Mesendoderm (in vitro differentiated cells): ENCODE results near the gene SCN8A.

Experiments used
- DNase-seq: peaks from one replicate; pipeline ENCODE4 v3.0.0; 2013
- H2AK5ac ChIP-seq: 2 replicates; pipeline ENCODE4 v1.6.1; 2013; ENCODE audit warnings: low read length, inconsistent platforms
- H2BK120ac ChIP-seq: 2 replicates; pipeline ENCODE4 v1.6.1; 2013; ENCODE audit warnings: low read depth, mild to moderate bottlenecking, low read length, moderate library complexity, mixed read lengths
- H2BK15ac ChIP-seq: replicated peaks from 2 replicates; pipeline ENCODE4 v1.6.1; 2013; ENCODE audit warnings: low read depth, mild to moderate bottlenecking, moderate library complexity
- H2BK5ac ChIP-seq: 2 replicates; pipeline ENCODE4 v1.6.1; 2013; ENCODE audit warnings: low read length, inconsistent platforms
- H3K18ac ChIP-seq: 2 replicates; pipeline ENCODE4 v1.6.1; 2013; ENCODE audit warnings: mild to moderate bottlenecking, low read length, mixed read lengths
- H3K23ac ChIP-seq: one replicate; pipeline ENCODE4 v1.6.1; 2013; ENCODE audit warnings: low read length
- H3K27ac ChIP-seq: 2 replicates; pipeline ENCODE4 v1.5.1; 2013; ENCODE audit warnings: low read depth, mild to moderate bottlenecking, inconsistent platforms, low read length, moderate library complexity
- H3K27me3 ChIP-seq: 2 replicates; pipeline ENCODE4 v1.6.1; 2013; ENCODE audit warnings: low read length, control low read depth, mild to moderate bottlenecking, inconsistent platforms; ENCODE audit not compliant: insufficient read depth, poor library complexity
- H3K36me3 ChIP-seq: 2 replicates; pipeline ENCODE4 v1.6.1; 2013; ENCODE audit warnings: low read length, inconsistent platforms; ENCODE audit not compliant: control insufficient read depth, insufficient read depth
- H3K4ac ChIP-seq: one replicate; pipeline ENCODE4 v1.6.1; 2013; ENCODE audit warnings: low read depth, mild to moderate bottlenecking, low read length, moderate library complexity
- H3K4me1 ChIP-seq: 2 replicates; pipeline ENCODE4 v1.6.1; 2013; ENCODE audit warnings: low read depth, low read length, inconsistent platforms; ENCODE audit not compliant: control insufficient read depth
- H3K4me2 ChIP-seq: 2 replicates; pipeline ENCODE4 v1.6.1; 2013; ENCODE audit warnings: low read length
- H3K4me3 ChIP-seq: 2 replicates; pipeline ENCODE4 v1.5.1; 2013; ENCODE audit warnings: mild to moderate bottlenecking, low read length
- H3K56ac ChIP-seq: one replicate; pipeline ENCODE4 v1.6.1; 2013; ENCODE audit warnings: low read length
- H3K79me1 ChIP-seq: 2 replicates; pipeline ENCODE4 v1.6.1; 2013; ENCODE audit warnings: low read length, inconsistent platforms
- H3K79me2 ChIP-seq: 2 replicates; pipeline ENCODE4 v1.6.1; 2013; ENCODE audit warnings: mild to moderate bottlenecking, low read length; ENCODE audit not compliant: control insufficient read depth, insufficient read depth
- H3K9ac ChIP-seq: 2 replicates; pipeline ENCODE4 v1.6.1; 2013; ENCODE audit warnings: low read length, inconsistent platforms
- H4K5ac ChIP-seq: one replicate; pipeline ENCODE4 v1.6.1; 2013; ENCODE audit warnings: low read length
- H4K8ac ChIP-seq: one replicate; pipeline ENCODE4 v1.6.1; 2013; ENCODE audit warnings: low read depth, mild to moderate bottlenecking, control low read depth, low read length, moderate library complexity
- WGBS: extraction: QIAGEN DNeasy Blood & Tissue Kit; methylation state at CpG from one replicate; pipeline ENCODE4 v1.1.7; 2013; ENCODE audit warnings: low lambda C conversion rate, missing lambda C conversion rate; ENCODE audit not compliant: insufficient coverage; ENCODE audit errors: extremely low coverage; 5-methylcytosine and 5-hydroxymethylcytosine counted together

SCN8A gene

DNA sequence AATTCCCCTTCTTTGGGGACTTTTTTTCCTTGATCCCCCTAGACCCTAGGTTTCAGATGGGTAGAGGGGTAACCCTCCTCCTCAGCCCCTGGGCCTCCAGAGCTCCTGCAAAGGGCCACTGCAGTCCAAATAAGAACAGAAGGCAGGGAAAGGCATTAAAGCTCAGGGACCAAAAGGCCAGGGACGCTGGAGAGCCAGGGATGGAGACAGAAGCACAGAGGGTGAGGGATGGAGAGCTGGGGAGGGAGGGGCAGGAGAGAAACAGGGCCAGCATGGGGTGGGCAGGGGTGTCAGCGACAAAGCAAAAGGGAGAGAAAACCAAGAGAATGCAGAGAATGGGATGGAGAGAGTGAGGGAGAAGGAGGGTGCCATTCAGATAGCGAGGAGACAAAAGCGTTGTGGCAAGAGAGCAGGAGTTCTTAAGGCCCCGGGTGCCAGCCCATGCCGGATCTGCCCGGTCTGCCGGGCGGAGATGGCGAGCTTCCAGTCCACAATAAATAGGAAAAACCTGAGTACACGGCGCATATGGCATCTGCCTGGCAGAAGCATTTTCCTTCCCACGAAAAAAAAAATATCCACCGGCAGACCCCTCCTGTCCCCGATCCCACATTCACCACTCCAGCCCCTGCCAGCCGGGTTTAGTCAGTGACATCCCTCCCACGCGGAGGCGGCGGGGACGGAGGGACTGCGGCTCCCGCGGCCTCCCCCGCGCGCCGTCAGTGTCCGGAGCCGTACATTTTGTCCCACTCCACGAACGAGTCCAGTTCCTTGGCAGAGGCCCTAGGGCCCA, 228.9 kb downstream of the SCN8A start:
- Histone ChIP-seq H2AK5ac (no peak overlapping the region), H3K9ac (peak overlapping the region; percentile 81), H4K5ac (no peak overlapping the region), H3K4ac (no peak overlapping the region), H3K23ac (no peak overlapping the region), H3K56ac (peak overlapping the region; percentile 89), H3K4me2 (peak overlapping the region; percentile 81), H2BK5ac (no peak overlapping the region), H3K79me1 (no peaks in the 10 kb centered on the region), H3K4me1 (peaks cover 2% of the 10 kb centered on the region), H3K27ac (no peak overlapping the region), H3K4me3 (no peak overlapping the region), H4K8ac (no peak overlapping the region), H2BK15ac (no peak overlapping the region), H3K79me2 (no peaks in the 10 kb centered on the region), H3K18ac (peak overlapping the region; percentile 4), H3K36me3 (no peaks in the 10 kb centered on the region), H2BK120ac (no peak overlapping the region), H3K27me3 (peaks cover 4% of the 10 kb centered on the region)
- WGBS: no CpG with 5 or more reads among the region's 32 CpGs
- DNase-seq: no peak

DNA sequence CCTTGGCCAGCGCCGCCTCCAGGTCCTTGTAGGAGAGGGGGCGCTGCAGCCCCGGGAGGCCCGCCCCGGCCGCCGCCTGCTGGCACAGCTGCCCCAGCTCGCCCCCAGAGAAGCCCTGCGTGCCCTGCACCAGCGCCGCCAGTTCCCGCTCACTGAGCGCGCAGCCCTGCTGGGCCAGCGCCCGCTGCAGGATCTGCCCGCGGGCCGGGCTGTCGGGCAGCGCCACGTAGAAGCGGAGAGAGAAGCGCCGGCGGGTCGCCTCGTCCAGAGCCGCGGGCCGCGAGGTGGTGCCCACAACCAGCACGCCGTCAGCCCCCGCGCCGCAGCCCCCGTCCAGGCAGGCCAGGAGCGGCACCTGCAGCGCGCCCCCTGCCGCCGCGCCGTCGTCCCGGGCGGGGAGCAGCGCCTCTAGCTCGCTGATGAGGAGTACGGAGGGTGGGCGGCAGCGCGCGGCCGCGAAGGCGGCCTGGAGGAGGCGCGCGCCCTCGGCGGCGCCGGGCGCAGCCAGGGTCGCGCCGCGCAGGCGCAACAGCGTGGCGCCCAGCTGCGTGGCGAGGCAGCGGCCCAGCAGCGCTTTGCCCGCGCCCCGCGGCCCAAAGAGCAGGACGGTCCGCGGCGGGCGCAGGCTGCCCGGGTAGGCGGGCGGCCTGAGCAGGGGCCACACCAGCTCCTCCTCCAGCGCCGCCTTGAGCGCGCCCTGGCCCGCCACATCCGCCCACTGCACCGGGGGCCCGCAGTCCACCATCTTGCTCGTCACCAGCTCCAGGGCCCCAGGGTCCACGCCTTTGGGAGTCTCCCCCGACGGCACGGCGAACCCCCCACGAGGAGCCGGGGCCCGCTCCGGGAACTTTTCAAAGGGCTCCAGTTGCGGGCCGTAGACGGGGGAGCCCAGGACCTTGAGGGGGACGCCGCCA, 229.8 kb downstream of the SCN8A start:
- peak; percentile 85 for DNase-seq
- peak overlapping the region; percentile 81 for H3K4me2 ChIP-seq
- H3K36me3 ChIP-seq: no peaks in the 10 kb centered on the region
- peak overlapping the region; percentile 89 for H3K56ac ChIP-seq
- no peak overlapping the region for H2BK15ac ChIP-seq
- no peaks in the 10 kb centered on the region for H3K79me2 ChIP-seq
- H2AK5ac ChIP-seq: no peak overlapping the region
- peak overlapping the region; percentile 88 for H4K8ac ChIP-seq
- no peak overlapping the region for H3K23ac ChIP-seq
- no peaks in the 10 kb centered on the region for H3K4me1 ChIP-seq
- WGBS: no CpG with 5 or more reads among the region's 113 CpGs
- peak overlapping the region; percentile 93 for H3K18ac ChIP-seq
- H2BK5ac ChIP-seq: no peak overlapping the region
- H4K5ac ChIP-seq: no peak overlapping the region
- H3K27me3 ChIP-seq: no peaks in the 10 kb centered on the region
- H2BK120ac ChIP-seq: peak overlapping the region; percentile 10
- H3K27ac ChIP-seq: peak overlapping the region; percentile 29
- H3K4ac ChIP-seq: peak overlapping the region; percentile 77
- H3K79me1 ChIP-seq: no peaks in the 10 kb centered on the region
- H3K9ac ChIP-seq: peak overlapping the region; percentile 81
- H3K4me3 ChIP-seq: peak overlapping the region; percentile 40

DNA sequence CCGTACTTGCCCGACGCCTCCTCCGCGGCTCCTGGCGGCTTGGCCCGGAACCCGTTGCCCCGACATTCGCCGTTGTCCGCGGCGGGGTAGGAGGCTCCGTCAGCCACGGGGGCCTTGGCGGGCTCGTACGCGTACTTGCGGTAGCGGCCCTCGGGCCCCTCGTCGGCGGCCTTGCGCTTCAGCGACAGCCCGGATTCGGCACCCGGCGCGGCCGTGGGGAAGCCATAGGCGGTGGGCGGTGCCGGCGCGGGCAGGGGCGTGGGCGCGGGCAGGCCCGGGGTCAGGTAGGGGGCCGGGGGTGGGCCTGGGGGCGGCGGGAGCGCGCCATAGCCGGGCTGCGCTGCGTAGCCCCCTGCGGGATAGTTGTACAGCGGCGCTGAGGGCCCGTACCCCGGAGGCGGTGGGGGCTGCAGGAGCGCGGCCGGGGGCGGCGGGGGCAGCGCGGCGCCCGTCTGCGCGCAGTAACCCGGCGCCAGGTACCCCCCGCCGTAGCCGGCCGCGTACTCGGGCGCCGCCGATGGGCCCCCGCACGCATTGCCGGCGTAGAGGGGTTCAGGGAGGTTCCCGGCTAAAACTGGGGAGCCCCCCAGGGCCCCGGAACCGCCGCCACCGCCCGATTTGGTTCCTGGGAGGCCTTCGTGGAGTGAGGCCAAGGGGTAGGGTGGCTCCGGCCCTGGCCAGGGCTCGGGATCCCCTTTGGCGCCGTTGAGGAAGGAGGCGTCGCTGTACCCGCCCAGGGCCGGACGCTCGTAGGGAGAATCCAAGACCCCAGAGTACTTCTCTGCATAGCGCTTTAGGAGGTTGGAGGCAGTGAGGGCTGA, 230.6 kb downstream of the SCN8A start:
- H3K4ac ChIP-seq: peak overlapping the region; percentile 77
- no peak overlapping the region for H3K23ac ChIP-seq
- WGBS: no CpG with 5 or more reads among the region's 101 CpGs
- peak overlapping the region; percentile 89 for H3K56ac ChIP-seq
- H3K4me3 ChIP-seq: peak overlapping the region; percentile 33
- no peaks in the 10 kb centered on the region for H3K27me3 ChIP-seq
- peak overlapping the region; percentile 88 for H4K8ac ChIP-seq
- no peaks in the 10 kb centered on the region for H3K36me3 ChIP-seq
- H2BK120ac ChIP-seq: peak overlapping the region; percentile 10
- no peak overlapping the region for H2AK5ac ChIP-seq
- H3K27ac ChIP-seq: peak overlapping the region; percentile 29
- no peaks in the 10 kb centered on the region for H3K4me1 ChIP-seq
- peak overlapping the region; percentile 81 for H3K4me2 ChIP-seq
- no peak overlapping the region for H4K5ac ChIP-seq
- no peaks in the 10 kb centered on the region for H3K79me2 ChIP-seq
- H2BK15ac ChIP-seq: no peak overlapping the region
- no peak for DNase-seq
- no peaks in the 10 kb centered on the region for H3K79me1 ChIP-seq
- H3K9ac ChIP-seq: peak overlapping the region; percentile 81
- H2BK5ac ChIP-seq: no peak overlapping the region
- H3K18ac ChIP-seq: peak overlapping the region; percentile 93

DNA sequence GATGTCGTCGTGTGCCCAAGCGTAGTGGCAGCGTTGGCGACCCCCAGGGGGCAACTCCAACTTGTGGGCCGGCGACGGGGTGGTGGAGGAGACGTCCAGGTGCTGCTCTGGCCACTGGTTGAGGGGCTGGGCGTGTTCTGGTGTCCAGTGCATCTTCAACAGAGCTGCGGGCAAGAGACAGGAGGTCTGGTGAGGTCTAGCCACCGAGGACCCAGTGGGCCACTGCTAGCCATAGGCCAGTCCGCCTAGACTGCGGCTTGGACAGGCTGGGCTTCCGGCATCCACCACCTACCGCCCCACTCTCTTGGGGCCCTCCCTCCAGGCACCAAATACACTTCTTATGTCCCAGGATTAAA, 231.2 kb downstream of the SCN8A start:
- Histone ChIP-seq H3K36me3 (no peaks in the 10 kb centered on the region), H3K4me2 (no peak overlapping the region), H4K5ac (no peak overlapping the region), H2BK120ac (no peak overlapping the region), H3K79me1 (no peaks in the 10 kb centered on the region), H3K4ac (no peak overlapping the region), H3K27me3 (no peaks in the 10 kb centered on the region), H3K4me1 (no peaks in the 10 kb centered on the region), H3K4me3 (no peak overlapping the region), H3K79me2 (no peaks in the 10 kb centered on the region), H3K18ac (no peak overlapping the region), H2BK15ac (no peak overlapping the region), H2AK5ac (no peak overlapping the region), H3K23ac (no peak overlapping the region), H4K8ac (no peak overlapping the region), H3K9ac (peak overlapping the region; percentile 58), H3K56ac (peak overlapping the region; percentile 89), H2BK5ac (no peak overlapping the region), H3K27ac (no peak overlapping the region)
- WGBS: no CpG with 5 or more reads among the region's 16 CpGs
- DNase-seq: no peak

DNA sequence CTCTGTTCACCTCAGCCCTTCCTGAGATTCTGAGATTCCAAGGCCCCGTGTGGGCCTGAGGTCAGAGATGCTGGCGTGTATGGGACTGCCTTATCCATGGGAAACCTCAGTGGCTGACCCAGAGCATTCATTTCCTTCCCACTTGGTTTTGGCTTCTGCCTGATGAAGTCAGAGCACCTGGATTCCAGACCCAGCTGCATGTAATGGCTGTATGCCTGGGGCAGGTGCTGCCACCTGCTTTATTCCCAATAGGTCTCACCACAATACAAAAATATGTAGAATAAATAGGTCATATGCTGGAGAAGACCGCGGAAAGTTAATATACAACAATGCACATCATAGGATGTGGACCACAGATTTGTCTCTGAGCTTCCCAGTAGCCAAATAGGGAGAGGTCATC, 231.9 kb downstream of the SCN8A start:
- Histone ChIP-seq H3K79me2 (no peaks in the 10 kb centered on the region), H3K4ac (no peak overlapping the region), H3K4me2 (no peak overlapping the region), H2BK120ac (no peak overlapping the region), H4K8ac (no peak overlapping the region), H4K5ac (no peak overlapping the region), H3K36me3 (no peaks in the 10 kb centered on the region), H3K27me3 (no peaks in the 10 kb centered on the region), H2BK15ac (no peak overlapping the region), H3K23ac (no peak overlapping the region), H3K4me3 (no peak overlapping the region), H3K27ac (no peak overlapping the region), H3K56ac (no peak overlapping the region), H3K4me1 (peaks cover 4% of the 10 kb centered on the region), H2AK5ac (no peak overlapping the region), H3K79me1 (no peaks in the 10 kb centered on the region), H3K9ac (no peak overlapping the region), H3K18ac (no peak overlapping the region), H2BK5ac (no peak overlapping the region)
- WGBS: no CpG with 5 or more reads among the region's 4 CpGs
- DNase-seq: no peak
